Activated naive CD4-positive, alpha-beta T cell treated with anti-CD3 and anti-CD28 coated beads, Interleukin-2, amount 50 U/mL, for 72 hours (primary cell): ENCODE data around the gene GLI3. TPM values are rescaled to one million over a fixed set of nuclear protein-coding genes. Genes with fewer than 3 reads are reported as not detected.

ENCODE experiments used
- ATAC-seq, 2 donors: fragments of 150-1000 bp; cut with Tn5 transposase; 2 replicates each; pipeline ENCODE4 v1.10.0; 2021; ENCODE audit warnings: mild to moderate bottlenecking in 2 of 2, moderate library complexity in 2 of 2
- DNase-seq, 2 donors: peaks; one replicate each; pipeline ENCODE4 v3.0.0; 2021 to 2022; ENCODE audit warnings: low spot score in 2 of 2
- H3K27ac Mint-ChIP-seq, 2 donors: one replicate each; pipeline ENCODE4 v1.8.0; 2022; ENCODE audit warnings: mild to moderate bottlenecking in 2 of 2, mixed read lengths in 2 of 2
- H3K36me3 Mint-ChIP-seq, 2 donors: one replicate each; pipeline ENCODE4 v1.8.0; 2022; ENCODE audit warnings: mixed read lengths in 2 of 2
- H3K9me3 Mint-ChIP-seq, 2 donors: one replicate each; pipeline ENCODE4 v1.8.0; 2022; ENCODE audit warnings: mixed read lengths in 2 of 2
- total RNA-seq, 2 donors: library from RNA; stranded (reverse); gene quantifications; one replicate each; pipeline ENCODE4 v1.2.3, GENCODE V29; 2022

Gene GLI3
- total RNA-seq, 2 donors from 2014 or later, result 0.14 to 0.64 TPM

GRCh38 chr7:42006801-42007513 lies 230.1 kb downstream of the GLI3 start:
- no peaks in the 10 kb centered on the region for H3K9me3 Mint-ChIP-seq
- ATAC-seq (no peak), DNase-seq (no peak)
- H3K27ac Mint-ChIP-seq, result no peak overlapping the region
- no peaks in the 10 kb centered on the region for H3K36me3 Mint-ChIP-seq

GRCh38 chr7:42002654-42003053 lies 234.4 kb downstream of the GLI3 start:
- DNase-seq (no peak), ATAC-seq (no peak)
- Mint-ChIP-seq H3K9me3 (no peaks in the 10 kb centered on the region), H3K27ac (no peak overlapping the region), H3K36me3 (no peaks in the 10 kb centered on the region)

GRCh38 chr7:41999736-42000283 lies 237.2 kb downstream of the GLI3 start:
- no peak for ATAC-seq
- no peaks in the 10 kb centered on the region for H3K9me3 Mint-ChIP-seq
- H3K36me3 Mint-ChIP-seq, result no peaks in the 10 kb centered on the region
- no peak for DNase-seq
- no peak overlapping the region for H3K27ac Mint-ChIP-seq

- no peak for DNase-seq
- Mint-ChIP-seq H3K9me3 (no peaks in the 10 kb centered on the region), H3K27ac (no peak overlapping the region), H3K36me3 (no peaks in the 10 kb centered on the region)
- no peak for ATAC-seq
These were observed 239.0 kb downstream of the GLI3 start for GRCh38 chr7:41998041-41998440.

- no peaks in the 10 kb centered on the region for H3K9me3 Mint-ChIP-seq
- DNase-seq (no peak), ATAC-seq (no peak)
- H3K36me3 Mint-ChIP-seq, result no peaks in the 10 kb centered on the region
- no peak overlapping the region for H3K27ac Mint-ChIP-seq
These were observed 239.9 kb downstream of the GLI3 start for GRCh38 chr7:41997151-41997550.

- H3K27ac Mint-ChIP-seq, result no peak overlapping the region
- no peaks in the 10 kb centered on the region for H3K36me3 Mint-ChIP-seq
- H3K9me3 Mint-ChIP-seq, result no peaks in the 10 kb centered on the region
- no peak for ATAC-seq
- DNase-seq, result no peak
These were observed 240.5 kb downstream of the GLI3 start for GRCh38 chr7:41996381-41997035.

- Mint-ChIP-seq H3K27ac (no peak overlapping the region), H3K36me3 (no peaks in the 10 kb centered on the region), H3K9me3 (no peaks in the 10 kb centered on the region)
- no peak for DNase-seq
- no peak for ATAC-seq
These were observed 241.3 kb downstream of the GLI3 start for GRCh38 chr7:41995632-41996271.

GRCh38 chr7:41994746-41995110 lies 242.3 kb downstream of the GLI3 start:
- Mint-ChIP-seq H3K9me3 (no peaks in the 10 kb centered on the region), H3K36me3 (no peaks in the 10 kb centered on the region), H3K27ac (no peak overlapping the region)
- DNase-seq (no peak), ATAC-seq (no peak)

- H3K27ac Mint-ChIP-seq, result no peak overlapping the region
- no peaks in the 10 kb centered on the region for H3K36me3 Mint-ChIP-seq
- ATAC-seq (no peak), DNase-seq (no peak)
- no peaks in the 10 kb centered on the region for H3K9me3 Mint-ChIP-seq
These were observed 242.8 kb downstream of the GLI3 start for GRCh38 chr7:41994036-41994745.

GRCh38 chr7:41992881-41993867 lies 243.8 kb downstream of the GLI3 start:
- no peak for DNase-seq
- no peaks in the 10 kb centered on the region for H3K9me3 Mint-ChIP-seq
- no peaks in the 10 kb centered on the region for H3K36me3 Mint-ChIP-seq
- no peak for ATAC-seq
- no peak overlapping the region for H3K27ac Mint-ChIP-seq

GRCh38 chr7:41984888-41985287 lies 252.1 kb downstream of the GLI3 start:
- DNase-seq, result no peak
- Mint-ChIP-seq H3K36me3 (no peaks in the 10 kb centered on the region), H3K9me3 (no peaks in the 10 kb centered on the region), H3K27ac (no peak overlapping the region)
- ATAC-seq, result no peak

- Mint-ChIP-seq H3K27ac (no peak overlapping the region), H3K9me3 (no peaks in the 10 kb centered on the region), H3K36me3 (no peaks in the 10 kb centered on the region)
- DNase-seq (no peak), ATAC-seq (no peak)
These were observed 255.7 kb downstream of the GLI3 start for GRCh38 chr7:41981046-41982040.

- no peak for DNase-seq
- no peaks in the 10 kb centered on the region for H3K9me3 Mint-ChIP-seq
- H3K27ac Mint-ChIP-seq, result no peak overlapping the region
- H3K36me3 Mint-ChIP-seq, result no peaks in the 10 kb centered on the region
- ATAC-seq, result no peak
These were observed 257.1 kb downstream of the GLI3 start for GRCh38 chr7:41979834-41980307.

GRCh38 chr7:41978858-41979257 lies 258.2 kb downstream of the GLI3 start:
- H3K27ac Mint-ChIP-seq, result no peak overlapping the region
- H3K9me3 Mint-ChIP-seq, result no peaks in the 10 kb centered on the region

GRCh38 chr7:41977661-41978060 lies 259.3 kb downstream of the GLI3 start:
- ATAC-seq (no peak), DNase-seq (no peak)
- no peaks in the 10 kb centered on the region for H3K9me3 Mint-ChIP-seq
- no peaks in the 10 kb centered on the region for H3K36me3 Mint-ChIP-seq
- no peak overlapping the region for H3K27ac Mint-ChIP-seq

More at GRCh38 chr7:41978858-41979257, 258.2 kb downstream of the GLI3 start:
- ATAC-seq, result no peak
- H3K36me3 Mint-ChIP-seq, result no peaks in the 10 kb centered on the region
- DNase-seq, result no peak
